HepG2 (cell line): ENCODE results near the gene OASL. TPM values are rescaled to one million over a fixed set of nuclear protein-coding genes. Genes with fewer than 3 reads are reported as not detected.
A peak's percentile ranks its signal among the peaks of the same experiment; 100 is the strongest.

Experiments
- KMT2B ChIP-seq: IDR thresholded peaks from 2 replicates; pipeline ENCODE4 v1.6.1; 2016; ENCODE audit warnings: missing genetic modification reagents, missing compliant biosample characterization
- NR2F2 ChIP-seq: IDR thresholded peaks from 2 replicates; pipeline ENCODE4 v1.6.1; 2012; ENCODE audit warnings: low read depth, inconsistent platforms, borderline replicate concordance
- SMARCC2 ChIP-seq: fragments of 450-650 bp; IDR thresholded peaks from 2 replicates; pipeline ENCODE4 v1.6.1; 2017; ENCODE audit warnings: antibody characterized with exemption, mild to moderate bottlenecking
- SP140L ChIP-seq: sonication (generic); formaldehyde crosslinking; IDR thresholded peaks from 2 replicates; pipeline ENCODE4 v1.4.0; 2020; ENCODE audit warnings: missing genetic modification reagents, borderline replicate concordance
- TBL1XR1 ChIP-seq: fragments of 150-350 bp; IDR thresholded peaks from 2 replicates; pipeline ENCODE4 v1.6.1; 2014; ENCODE audit warnings: borderline replicate concordance, low read length; ENCODE audit not compliant: partially characterized antibody
- YEATS4 ChIP-seq: sonication (generic); formaldehyde crosslinking; IDR thresholded peaks from 2 replicates; pipeline ENCODE4 v1.4.0; 2020; ENCODE audit warnings: missing genetic modification reagents, borderline replicate concordance
- ZKSCAN8 ChIP-seq: IDR thresholded peaks from 2 replicates; pipeline ENCODE4 v1.6.1; 2016; ENCODE audit warnings: borderline replicate concordance, missing genetic modification reagents, missing compliant biosample characterization
- ZNF496 ChIP-seq: sonication (generic); formaldehyde crosslinking; IDR thresholded peaks from 2 replicates; pipeline ENCODE4 v1.8.1; 2023; ENCODE audit warnings: mild to moderate bottlenecking, moderate library complexity, missing genetic modification reagents; ENCODE audit not compliant: insufficient replicate concordance
- ZNF512B ChIP-seq: sonication (generic); formaldehyde crosslinking; IDR thresholded peaks from 2 replicates; pipeline ENCODE4 v1.5.1; 2020; ENCODE audit warnings: missing genetic modification reagents, mild to moderate bottlenecking, borderline replicate concordance
- ZNF850 ChIP-seq: sonication (generic); formaldehyde crosslinking; conservative IDR thresholded peaks from 2 replicates; pipeline ENCODE4 v1.9.0; 2021; ENCODE audit warnings: mild to moderate bottlenecking, missing genetic modification reagents
- polyA plus RNA-seq, 8 experiments: library from polyadenylated mRNA; depleted of rRNA in 3 of 8; stranded (reverse) in 7 of 8; unstranded in 1 of 8; fragments of >200 nt; fragmentation: Illumina TruSeq in 4 of 8; extraction: Trizol in 4 of 8; gene quantifications; 2 replicates each; pipeline versions ENCODE4 v1.2.1 to v1.2.3, GENCODE V29; 2011 to 2016; ENCODE audit warnings: low read depth in 4 of 8, missing spikeins in 1 of 8, mixed read lengths in 1 of 8; ENCODE audit not compliant: insufficient read depth in 1 of 8
- total RNA-seq, 5 experiments: library from RNA; depleted of rRNA; stranded (reverse); fragments of >200 nt; fragmentation: Illumina TruSeq; extraction: Trizol; gene quantifications; 2 replicates each; pipeline ENCODE4 v1.2.3, GENCODE V29; 2016; ENCODE audit warnings: low read depth in 1 of 5
- TF ChIP-seq, protein P1 (sequence below): sonication (generic); formaldehyde crosslinking; IDR thresholded peaks from 2 replicates; pipeline ENCODE4 v1.4.0; 2020; ENCODE audit warnings: mild to moderate bottlenecking, missing genetic modification reagents
- TF ChIP-seq, protein P2 (sequence below): sonication (generic); formaldehyde crosslinking; IDR thresholded peaks from 2 replicates; pipeline ENCODE4 v1.9.0; 2022; ENCODE audit warnings: low read depth, missing genetic modification reagents
- TF ChIP-seq, protein P3 (sequence below): sonication (generic); formaldehyde crosslinking; IDR thresholded peaks from 2 replicates; pipeline ENCODE4 v1.4.0; 2020; ENCODE audit warnings: missing genetic modification reagents, borderline replicate concordance
- TF ChIP-seq, protein P4 (sequence below): sonication (generic); formaldehyde crosslinking; IDR thresholded peaks from 2 replicates; pipeline ENCODE4 v1.8.0; 2022; ENCODE audit warnings: missing genetic modification reagents, mild to moderate bottlenecking, moderate library complexity, borderline replicate concordance

Gene OASL
- total and polyA plus RNA-seq, 2 of the 13 experiments (the other 11 are each of a cell fraction or from before 2014, with no cell fraction given): 0.11 to 0.22 TPM

DNA sequence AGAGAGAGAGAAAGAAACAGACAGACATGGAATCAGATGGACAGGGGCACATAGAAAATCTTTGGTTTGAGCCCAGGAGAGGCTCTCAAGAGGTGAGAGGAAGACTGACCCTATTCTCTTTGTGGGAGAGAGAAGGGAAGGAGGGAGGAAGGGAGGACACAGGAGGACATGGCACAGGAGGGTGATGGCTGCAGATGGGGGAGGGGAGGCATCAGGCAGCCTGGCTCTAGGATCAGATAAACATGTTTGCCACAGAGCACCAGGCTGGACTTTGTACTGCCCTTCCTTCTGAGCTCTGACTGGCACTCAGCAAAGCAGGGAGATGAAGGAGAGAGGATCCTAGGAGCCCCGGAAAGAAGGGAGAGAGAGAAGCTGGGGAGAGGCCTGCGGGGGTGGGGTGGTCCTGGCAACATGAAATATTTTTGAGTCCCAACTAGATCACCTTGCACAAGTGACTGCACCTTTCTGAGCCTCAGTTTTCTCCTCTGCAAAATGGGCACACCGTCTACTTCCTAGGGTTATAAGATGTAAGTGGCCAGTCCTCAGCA lies 54.6 kb downstream of the OASL start (continued):
- TF ChIP-seq ZNF512B (CRISPR knock-in tag) (no peak), KMT2B (no peak), ZNF850 (no peak), TBL1XR1 (no peak), ZNF496 (no peak), ZKSCAN8 (no peak), SP140L (CRISPR knock-in tag) (no peak), SMARCC2 (no peak), YEATS4 (CRISPR knock-in tag) (no peak), NR2F2 (no peak)
- TF ChIP-seq, protein P1, sequence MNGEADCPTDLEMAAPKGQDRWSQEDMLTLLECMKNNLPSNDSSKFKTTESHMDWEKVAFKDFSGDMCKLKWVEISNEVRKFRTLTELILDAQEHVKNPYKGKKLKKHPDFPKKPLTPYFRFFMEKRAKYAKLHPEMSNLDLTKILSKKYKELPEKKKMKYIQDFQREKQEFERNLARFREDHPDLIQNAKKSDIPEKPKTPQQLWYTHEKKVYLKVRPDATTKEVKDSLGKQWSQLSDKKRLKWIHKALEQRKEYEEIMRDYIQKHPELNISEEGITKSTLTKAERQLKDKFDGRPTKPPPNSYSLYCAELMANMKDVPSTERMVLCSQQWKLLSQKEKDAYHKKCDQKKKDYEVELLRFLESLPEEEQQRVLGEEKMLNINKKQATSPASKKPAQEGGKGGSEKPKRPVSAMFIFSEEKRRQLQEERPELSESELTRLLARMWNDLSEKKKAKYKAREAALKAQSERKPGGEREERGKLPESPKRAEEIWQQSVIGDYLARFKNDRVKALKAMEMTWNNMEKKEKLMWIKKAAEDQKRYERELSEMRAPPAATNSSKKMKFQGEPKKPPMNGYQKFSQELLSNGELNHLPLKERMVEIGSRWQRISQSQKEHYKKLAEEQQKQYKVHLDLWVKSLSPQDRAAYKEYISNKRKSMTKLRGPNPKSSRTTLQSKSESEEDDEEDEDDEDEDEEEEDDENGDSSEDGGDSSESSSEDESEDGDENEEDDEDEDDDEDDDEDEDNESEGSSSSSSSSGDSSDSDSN (CRISPR knock-in tag): no peak
- TF ChIP-seq, protein P2, sequence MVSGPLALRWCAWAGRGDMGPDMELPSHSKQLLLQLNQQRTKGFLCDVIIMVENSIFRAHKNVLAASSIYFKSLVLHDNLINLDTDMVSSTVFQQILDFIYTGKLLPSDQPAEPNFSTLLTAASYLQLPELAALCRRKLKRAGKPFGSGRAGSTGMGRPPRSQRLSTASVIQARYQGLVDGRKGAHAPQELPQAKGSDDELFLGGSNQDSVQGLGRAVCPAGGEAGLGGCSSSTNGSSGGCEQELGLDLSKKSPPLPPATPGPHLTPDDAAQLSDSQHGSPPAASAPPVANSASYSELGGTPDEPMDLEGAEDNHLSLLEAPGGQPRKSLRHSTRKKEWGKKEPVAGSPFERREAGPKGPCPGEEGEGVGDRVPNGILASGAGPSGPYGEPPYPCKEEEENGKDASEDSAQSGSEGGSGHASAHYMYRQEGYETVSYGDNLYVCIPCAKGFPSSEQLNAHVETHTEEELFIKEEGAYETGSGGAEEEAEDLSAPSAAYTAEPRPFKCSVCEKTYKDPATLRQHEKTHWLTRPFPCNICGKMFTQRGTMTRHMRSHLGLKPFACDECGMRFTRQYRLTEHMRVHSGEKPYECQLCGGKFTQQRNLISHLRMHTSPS: peak; percentile 81
- TF ChIP-seq, protein P3, sequence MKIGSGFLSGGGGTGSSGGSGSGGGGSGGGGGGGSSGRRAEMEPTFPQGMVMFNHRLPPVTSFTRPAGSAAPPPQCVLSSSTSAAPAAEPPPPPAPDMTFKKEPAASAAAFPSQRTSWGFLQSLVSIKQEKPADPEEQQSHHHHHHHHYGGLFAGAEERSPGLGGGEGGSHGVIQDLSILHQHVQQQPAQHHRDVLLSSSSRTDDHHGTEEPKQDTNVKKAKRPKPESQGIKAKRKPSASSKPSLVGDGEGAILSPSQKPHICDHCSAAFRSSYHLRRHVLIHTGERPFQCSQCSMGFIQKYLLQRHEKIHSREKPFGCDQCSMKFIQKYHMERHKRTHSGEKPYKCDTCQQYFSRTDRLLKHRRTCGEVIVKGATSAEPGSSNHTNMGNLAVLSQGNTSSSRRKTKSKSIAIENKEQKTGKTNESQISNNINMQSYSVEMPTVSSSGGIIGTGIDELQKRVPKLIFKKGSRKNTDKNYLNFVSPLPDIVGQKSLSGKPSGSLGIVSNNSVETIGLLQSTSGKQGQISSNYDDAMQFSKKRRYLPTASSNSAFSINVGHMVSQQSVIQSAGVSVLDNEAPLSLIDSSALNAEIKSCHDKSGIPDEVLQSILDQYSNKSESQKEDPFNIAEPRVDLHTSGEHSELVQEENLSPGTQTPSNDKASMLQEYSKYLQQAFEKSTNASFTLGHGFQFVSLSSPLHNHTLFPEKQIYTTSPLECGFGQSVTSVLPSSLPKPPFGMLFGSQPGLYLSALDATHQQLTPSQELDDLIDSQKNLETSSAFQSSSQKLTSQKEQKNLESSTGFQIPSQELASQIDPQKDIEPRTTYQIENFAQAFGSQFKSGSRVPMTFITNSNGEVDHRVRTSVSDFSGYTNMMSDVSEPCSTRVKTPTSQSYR (CRISPR knock-in tag): peak; percentile 98
- TF ChIP-seq, protein P4, sequence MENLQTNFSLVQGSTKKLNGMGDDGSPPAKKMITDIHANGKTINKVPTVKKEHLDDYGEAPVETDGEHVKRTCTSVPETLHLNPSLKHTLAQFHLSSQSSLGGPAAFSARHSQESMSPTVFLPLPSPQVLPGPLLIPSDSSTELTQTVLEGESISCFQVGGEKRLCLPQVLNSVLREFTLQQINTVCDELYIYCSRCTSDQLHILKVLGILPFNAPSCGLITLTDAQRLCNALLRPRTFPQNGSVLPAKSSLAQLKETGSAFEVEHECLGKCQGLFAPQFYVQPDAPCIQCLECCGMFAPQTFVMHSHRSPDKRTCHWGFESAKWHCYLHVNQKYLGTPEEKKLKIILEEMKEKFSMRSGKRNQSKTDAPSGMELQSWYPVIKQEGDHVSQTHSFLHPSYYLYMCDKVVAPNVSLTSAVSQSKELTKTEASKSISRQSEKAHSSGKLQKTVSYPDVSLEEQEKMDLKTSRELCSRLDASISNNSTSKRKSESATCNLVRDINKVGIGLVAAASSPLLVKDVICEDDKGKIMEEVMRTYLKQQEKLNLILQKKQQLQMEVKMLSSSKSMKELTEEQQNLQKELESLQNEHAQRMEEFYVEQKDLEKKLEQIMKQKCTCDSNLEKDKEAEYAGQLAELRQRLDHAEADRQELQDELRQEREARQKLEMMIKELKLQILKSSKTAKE (CRISPR knock-in tag): no peak
